Stimulated activated CD8-positive, alpha-beta memory T cell treated with anti-CD3 and anti-CD28 coated beads, Interleukin-12 subunit alpha, Interleukin-12 subunit beta, amount 100 ng/mL, for 1 hour (primary cell): ENCODE results near the gene OSBPL7.

Experiments used
- DNase-seq: peaks from one replicate; pipeline ENCODE4 v3.0.0-alpha.2; 2020; ENCODE audit warnings: low read depth

OSBPL7 gene

GRCh38 chr17:47847341-47848197, 26.0 kb upstream of the OSBPL7 start:
- no peak for DNase-seq

DNA sequence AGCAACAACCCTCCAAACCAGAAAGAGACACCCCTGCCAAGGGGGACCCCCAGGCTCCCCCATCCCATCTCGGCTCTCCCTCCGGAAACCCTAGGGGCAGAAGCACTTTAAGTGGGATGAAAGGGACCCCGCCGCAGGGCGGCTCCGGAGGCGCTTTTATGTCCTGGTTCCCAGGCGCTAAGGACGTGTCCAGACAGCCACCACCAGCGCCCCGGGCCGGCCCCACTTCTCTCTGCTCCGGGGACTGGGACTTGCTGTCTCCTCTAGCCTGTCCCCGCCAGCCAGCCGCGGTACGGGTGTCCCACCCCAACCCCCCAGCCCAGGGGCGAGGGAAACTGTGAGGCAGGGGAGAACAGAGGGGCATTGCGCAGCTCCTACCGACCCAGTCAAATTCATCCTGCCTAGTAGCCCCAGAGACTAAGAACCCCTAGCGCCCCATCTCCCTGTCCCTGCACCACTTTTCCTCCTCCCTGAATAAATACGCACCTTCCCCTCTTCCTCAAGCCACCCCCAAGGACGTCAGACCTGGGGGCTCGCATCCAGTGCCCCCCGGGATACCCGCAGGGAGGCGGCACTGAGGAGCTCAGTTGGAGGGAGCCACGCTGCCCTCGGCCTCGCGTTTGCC, 25.2 kb upstream of the OSBPL7 start:
- no peak for DNase-seq

DNA sequence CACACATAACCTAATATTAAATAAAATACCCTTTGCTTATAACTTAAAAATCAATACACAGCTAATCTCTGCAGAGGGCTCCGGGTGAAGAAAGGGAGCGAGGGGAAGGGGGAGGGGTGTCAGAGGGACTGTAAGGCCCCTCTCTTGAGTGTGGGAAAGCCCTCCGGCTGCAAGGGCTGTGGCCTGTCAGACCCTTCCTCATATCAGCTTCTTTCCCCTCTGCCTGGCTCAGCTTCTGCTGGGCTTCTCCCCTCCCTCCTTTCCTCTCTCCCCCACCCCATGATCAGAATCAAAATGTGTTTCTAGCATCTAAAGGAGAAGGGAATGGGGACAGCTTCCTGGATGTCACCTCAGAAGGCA, 24.1 kb upstream of the OSBPL7 start:
- DNase-seq: no peak

DNA sequence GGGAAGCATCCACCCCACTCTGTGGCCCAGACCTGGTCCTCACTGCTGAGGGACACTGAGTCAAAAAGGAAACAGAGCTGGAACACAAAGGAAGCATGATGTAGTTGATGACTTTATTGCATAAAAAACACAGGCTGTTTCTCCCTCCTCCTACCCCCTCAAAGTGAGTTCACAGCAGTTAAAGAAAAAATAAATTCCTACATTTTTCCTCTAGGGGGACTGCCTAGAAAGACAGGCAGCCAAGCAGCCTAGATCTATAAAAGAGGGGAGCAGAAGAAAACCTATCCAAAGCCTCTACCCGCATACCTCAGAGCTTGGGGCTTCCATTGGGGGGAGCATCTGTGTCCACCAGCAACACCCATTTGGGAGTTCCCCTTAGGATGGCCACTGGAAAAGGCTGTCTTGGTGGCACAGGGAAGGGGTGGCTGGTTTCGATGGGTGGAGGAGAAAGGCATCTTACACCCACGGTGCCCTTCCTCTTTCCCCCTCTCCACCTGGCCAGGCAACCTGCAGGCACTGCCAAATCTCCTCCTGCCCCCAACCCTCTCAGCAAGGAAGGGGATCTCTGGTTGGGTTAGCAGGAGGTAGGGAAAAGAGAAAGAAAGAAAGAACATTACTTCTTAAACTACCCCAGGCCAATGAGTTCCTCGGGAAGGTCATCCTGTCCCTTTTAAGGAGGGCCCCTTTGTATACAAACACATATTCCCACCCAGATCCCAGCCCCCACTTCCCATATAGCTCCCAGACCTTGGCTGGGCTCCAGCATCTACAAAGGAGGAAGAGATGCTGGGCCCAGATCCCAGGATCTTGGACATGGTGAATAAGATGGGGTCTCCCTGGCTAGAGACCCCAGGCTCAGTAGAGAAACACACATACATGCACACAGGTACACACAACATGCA, 23.5 kb upstream of the OSBPL7 start:
- no peak for DNase-seq

- no peak for DNase-seq
Measured at GRCh38 chr17:47844227-47844626, 22.6 kb upstream of the OSBPL7 start.

GRCh38 chr17:47843391-47843730, 21.8 kb upstream of the OSBPL7 start:
- no peak for DNase-seq

GRCh38 chr17:47841488-47842291, 20.1 kb upstream of the OSBPL7 start:
- no peak for DNase-seq

DNA sequence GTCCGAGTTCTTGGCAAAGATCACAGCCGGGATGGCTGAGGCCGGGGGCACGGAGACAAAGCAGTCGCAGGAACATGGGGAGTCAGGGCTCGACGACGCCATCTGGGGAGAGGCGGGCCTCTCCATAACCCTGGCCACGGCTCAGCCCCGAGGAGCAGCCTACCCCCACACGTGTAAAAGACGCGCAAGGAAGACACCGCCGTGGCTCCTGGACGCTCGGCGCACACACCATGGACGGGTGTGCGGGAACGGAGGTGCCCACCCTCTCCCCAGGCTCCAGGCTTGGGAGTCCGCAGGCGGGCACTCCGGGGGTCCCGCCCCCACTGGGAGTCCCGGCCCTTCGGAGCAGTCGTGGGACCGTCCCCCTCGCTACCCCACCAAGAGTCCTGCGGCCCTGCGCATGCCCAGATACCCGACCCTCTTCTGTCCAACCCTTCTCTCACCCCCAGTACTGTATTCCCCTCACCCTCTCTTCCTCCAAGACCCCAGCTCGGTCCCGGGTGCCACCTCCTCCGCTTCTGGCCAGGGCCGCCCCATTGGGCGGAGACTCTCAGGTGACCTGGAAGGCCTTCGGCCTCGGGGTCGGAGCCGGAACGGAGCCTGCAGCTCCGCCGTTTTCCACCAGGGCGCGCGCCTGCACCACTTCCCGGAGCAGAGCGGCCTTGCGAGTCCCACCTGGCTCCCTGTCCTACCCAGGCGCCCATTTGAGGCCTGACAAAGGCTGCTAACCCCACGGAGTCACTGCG, 19.3 kb upstream of the OSBPL7 start, which contains the start of gene SCRN2:
Gene SCRN2 (minus strand): TSS at position 532 of the 746 bp plus-strand sequence. CDS start 430 bp downstream, at position 102.
- peak; percentile 76 for DNase-seq

- no peak for DNase-seq
Measured at GRCh38 chr17:47840001-47840741, 18.6 kb upstream of the OSBPL7 start.

DNA sequence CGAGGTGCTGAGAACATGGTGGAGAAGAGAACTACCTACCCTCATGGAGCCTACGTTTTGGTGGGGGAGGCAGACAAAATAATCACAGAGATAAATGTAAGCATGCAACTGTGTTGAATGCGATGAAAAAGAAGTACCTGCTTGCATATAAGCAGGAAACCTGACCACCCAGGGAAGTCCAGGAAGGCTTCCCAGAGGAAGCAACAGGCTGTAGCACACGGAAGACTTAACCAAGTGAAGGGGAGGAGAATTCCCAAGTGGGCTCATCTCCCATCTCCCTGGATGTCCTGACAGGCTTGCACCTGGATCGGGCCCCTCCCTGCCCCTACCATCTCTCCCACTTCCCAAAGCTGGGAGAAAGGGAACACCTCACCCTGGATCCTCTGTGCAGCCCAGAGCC, 17.5 kb upstream of the OSBPL7 start:
- DNase-seq: no peak

DNA sequence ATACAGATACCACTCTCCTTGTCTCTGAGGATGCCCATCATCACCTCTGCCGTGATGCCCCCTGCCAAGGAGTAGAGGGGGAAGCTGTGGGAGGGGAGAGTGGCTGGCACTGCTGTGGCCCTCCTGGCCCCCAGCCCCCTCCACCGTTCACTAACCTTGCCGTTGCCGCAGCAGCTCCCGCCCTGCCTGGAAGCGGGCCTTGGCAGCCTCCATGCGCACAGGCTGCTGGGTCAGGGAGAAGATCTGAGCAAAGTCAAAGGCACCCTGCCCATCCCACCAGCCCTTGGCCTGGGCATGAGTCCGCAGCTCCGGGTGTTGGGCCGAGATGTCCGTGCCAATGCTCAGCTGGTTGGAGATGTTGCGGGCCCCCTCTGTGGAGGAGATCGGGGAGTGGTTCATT, 17.0 kb upstream of the OSBPL7 start:
- no peak for DNase-seq

GRCh38 chr17:47837401-47838039, 15.9 kb upstream of the OSBPL7 start:
- DNase-seq: no peak

GRCh38 chr17:47836601-47837000, 15.0 kb upstream of the OSBPL7 start:
- no peak for DNase-seq

- no peak for DNase-seq
Measured at GRCh38 chr17:47834756-47835155, 13.2 kb upstream of the OSBPL7 start.

GRCh38 chr17:47831934-47832327, 10.3 kb upstream of the OSBPL7 start:
- DNase-seq: no peak

DNA sequence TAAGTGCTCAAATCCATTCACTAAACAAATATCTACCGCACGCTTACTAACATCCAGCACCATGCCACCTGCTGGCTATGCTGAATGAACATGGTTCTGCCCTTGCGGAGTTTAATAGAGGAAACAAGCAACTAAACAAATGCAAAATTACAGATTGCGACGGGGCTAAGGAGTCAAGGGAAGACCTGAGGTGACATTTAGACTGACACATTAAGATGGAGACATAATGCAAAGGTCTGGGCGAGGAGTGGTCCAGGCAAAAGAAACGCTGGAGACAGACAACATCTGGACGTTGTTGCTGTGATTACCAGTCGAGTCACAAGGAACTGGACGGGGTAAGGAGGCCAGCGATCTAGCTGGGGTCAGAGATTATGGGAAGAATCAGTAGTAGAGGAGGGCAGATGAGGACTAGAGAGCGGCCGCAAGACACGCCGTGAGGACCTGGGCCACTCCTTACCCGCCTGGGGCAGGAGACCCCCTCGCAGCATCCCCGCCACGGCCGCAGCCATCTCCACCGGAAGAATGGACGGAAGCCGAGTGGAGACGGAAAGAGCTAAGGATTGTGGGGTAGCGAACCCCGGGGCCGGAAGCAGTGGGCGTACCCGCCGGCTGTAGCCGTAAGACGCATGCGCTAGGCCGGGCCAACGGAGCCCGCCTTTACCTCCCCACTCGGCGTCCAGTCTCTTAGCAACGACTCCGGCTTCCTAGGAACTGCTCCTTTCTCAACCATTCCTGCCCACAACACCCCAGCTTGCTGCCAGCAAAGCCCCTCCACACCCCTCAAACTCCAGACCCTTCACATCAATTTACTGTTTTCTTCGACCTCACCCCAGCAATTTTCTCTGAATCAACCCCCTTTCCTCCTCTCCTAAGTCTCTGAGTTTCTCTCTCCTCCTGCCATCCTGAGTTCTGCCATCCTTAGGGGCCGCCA, 9.7 kb upstream of the OSBPL7 start, which contains the start of the genes LRRC46 and MRPL10:
Gene LRRC46 (plus strand): TSS at position 668 of the 931 bp plus-strand sequence. CDS start 320 bp downstream, outside the sequence.
Gene MRPL10 (minus strand): TSS at position 539 of the 931 bp plus-strand sequence. CDS start 30 bp downstream, at position 509.
- peak; percentile 87 for DNase-seq

DNA sequence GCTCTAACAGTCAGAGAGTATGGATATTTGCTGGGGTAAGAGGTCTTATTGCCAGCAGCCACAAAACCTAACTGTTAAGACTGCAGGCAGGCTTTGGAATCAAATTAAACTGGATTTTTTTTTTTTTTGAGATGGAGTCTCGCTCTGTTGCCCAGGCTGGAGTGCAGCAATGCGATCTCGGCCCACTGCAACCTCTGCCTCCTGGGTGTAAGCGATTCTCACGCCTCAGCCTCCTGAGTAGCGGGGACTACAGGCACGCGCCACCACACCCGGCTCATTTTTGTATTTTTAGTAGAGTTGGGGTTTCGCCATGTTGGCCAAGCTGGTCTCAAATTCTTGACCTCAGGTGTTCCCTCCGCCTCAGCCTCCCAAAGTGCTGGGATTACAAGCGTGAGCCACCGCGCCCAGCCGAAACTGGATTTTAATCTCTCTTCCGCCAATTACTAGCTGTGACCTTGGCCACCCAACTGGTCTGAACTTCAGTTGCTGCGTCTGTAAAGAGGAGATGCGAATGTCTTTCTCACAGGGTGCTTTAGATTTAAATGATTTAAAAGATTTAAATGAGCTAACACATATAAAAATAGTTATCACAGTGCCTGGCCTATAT, 8.9 kb upstream of the OSBPL7 start:
- no peak for DNase-seq

DNA sequence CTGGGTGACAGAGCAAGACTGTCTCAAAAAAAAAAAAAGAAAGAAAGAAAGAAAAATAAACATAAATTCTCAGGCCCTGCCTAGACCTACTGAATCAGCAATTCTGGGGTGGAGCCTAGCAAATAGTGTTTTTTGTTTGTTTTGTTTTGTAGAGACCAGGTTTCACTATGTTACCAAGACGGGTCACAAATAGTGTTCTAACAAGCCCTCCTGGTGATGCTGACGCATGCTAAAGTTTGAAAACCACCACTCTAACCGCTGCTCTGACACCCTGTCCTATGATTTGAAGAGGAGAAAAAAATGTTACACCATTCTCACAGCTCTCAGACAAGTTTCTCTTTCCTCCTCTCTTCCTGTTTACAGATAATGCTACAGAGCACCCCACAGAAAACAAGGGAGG, 8.3 kb upstream of the OSBPL7 start:
- peak; percentile 27 for DNase-seq
